Subcutaneous abdominal adipose tissue (tissue), 5 donors: ENCODE measurements around the gene TRIP10.
"Not testable (repeated sequence)": the region's sequence is repeated elsewhere in the genome, so short reads cannot be mapped to it uniquely, and the experiment has no call there.

Source experiments
- H3K27ac ChIP-seq: one replicate; pipeline ENCODE4 v1.7.0; 2013; ENCODE audit warnings: low read depth, mild to moderate bottlenecking, inconsistent platforms, low read length, moderate library complexity
- H3K27me3 ChIP-seq, 5 donors: one replicate each; pipeline ENCODE4 v1.7.0; 2013; ENCODE audit warnings: low read length in 5 of 5, inconsistent platforms in 1 of 5; ENCODE audit not compliant: control insufficient read depth in 5 of 5, insufficient read depth in 4 of 5
- H3K36me3 ChIP-seq, 5 donors: one replicate each; pipeline ENCODE4 v1.7.0; 2013; ENCODE audit warnings: low read length in 5 of 5; ENCODE audit not compliant: control insufficient read depth in 5 of 5, insufficient read depth in 5 of 5
- H3K4me1 ChIP-seq, 5 donors: one replicate each; pipeline ENCODE4 v1.7.0; 2013; ENCODE audit warnings: low read length in 5 of 5, mild to moderate bottlenecking in 3 of 5, moderate library complexity in 1 of 5; ENCODE audit not compliant: control insufficient read depth in 5 of 5, insufficient read depth in 5 of 5
- H3K4me3 ChIP-seq, 5 donors: one replicate each; pipeline ENCODE4 v1.7.0; 2013; ENCODE audit warnings: low read length in 5 of 5, low read depth in 1 of 5
- H3K9ac ChIP-seq, 5 donors: one replicate each; pipeline ENCODE4 v1.7.0; 2013; ENCODE audit warnings: low read length in 5 of 5, mild to moderate bottlenecking in 4 of 5, moderate library complexity in 3 of 5
- H3K9me3 ChIP-seq, 5 donors: one replicate each; pipeline ENCODE4 v1.7.0; 2013; ENCODE audit warnings: low read length in 5 of 5; ENCODE audit not compliant: control insufficient read depth in 5 of 5
- donor health status: healthy.
- donor health status: healthy.
- donor health status: healthy.
- donor health status: healthy.
- donor health status: healthy.

Gene TRIP10

DNA sequence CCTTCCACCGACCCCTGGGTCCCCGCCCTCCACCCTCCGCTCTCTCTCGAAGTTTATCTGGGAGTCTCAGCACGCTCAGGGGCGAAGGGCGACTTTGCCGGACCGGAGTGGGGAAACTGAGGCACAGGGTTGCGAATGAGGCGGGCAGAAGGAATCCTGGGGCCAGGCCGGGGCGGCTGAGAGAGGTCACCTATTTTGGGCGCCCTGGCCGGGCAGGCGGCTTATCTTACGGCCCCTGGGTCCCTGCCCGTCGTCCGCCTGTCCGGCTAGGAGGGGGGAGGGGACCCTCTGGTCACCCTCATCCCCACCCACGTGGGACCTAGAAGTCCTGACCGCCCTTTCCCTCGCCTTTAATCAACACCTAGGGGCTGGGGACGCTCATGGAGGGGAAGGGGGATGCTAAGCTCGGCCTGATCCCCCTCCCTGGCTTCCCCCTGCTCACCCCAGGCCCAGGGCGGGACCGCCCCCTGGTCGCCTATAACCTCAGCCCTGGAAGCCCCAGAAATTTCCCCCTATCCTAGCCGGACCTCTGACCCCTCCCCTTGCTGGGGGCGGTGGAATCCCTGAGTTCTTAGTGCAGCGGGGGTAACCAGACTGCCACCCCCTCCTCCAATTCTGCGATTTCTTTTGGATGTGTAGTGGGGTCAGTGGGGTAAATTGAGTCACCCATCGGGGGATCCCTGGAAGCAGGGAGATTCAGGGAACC, 556 bp downstream of the TRIP10 start:
- Histone ChIP-seq H3K9ac (peak overlapping the region; percentile 73 to 98 (median 94)), H3K27me3 (no peaks in the 10 kb centered on the region), H3K4me1 (peaks cover 18 to 84% (median 68%) of the 10 kb centered on the region in 5 donors), H3K9me3 (no peaks in the 10 kb centered on the region), H3K4me3 (peak overlapping the region; percentile 83 to 93 (median 88)), H3K36me3 (peaks cover 0 to 23% (median 15%) of the 10 kb centered on the region in 5 donors), H3K27ac (peak overlapping the region; percentile 90)

DNA sequence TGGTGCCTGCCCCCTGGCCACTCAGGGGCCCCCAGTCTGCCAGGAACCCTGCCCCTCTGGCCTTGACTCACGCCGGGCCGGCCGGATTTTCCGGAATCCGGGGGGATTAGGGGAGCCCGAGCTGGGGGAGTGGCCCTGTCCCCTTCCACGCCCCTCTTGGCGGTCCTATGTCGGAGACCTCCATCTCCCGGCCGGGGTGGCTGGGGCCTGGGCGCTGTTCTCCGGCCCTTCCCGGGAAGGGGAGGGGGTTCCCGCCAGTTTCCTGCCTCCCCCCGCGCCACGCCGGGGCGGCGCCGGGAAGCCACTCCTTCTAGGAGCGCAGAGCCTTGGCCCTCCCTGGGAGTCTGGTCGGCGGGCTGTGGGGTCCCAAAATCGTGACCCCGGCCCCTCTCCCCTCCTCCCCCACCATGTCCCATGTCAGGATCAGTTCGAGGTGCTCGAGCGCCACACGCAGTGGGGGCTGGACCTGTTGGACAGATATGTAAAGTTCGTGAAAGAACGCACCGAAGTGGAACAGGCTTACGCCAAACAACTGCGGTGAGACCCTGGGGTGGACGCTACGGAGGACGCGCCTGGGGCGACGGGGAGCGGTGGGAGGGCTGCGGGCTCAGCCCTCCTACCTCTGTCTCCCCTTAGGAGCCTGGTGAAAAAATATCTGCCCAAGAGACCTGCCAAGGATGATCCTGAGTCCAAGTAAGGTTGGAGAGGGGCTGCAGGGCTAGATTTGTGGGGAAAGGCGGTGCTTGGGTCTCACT, 1.3 kb downstream of the TRIP10 start:
- H3K4me3 ChIP-seq = peak overlapping the region; percentile 83 to 93 (median 88)
- peaks cover 0 to 30% (median 16%) of the 10 kb centered on the region in 5 donors for H3K36me3 ChIP-seq
- peak overlapping the region; percentile 90 for H3K27ac ChIP-seq
- no peaks in the 10 kb centered on the region for H3K27me3 ChIP-seq
- peak overlapping the region; percentile 73 to 98 (median 94) for H3K9ac ChIP-seq
- no peaks in the 10 kb centered on the region for H3K9me3 ChIP-seq
- H3K4me1 ChIP-seq = peaks cover 23 to 85% (median 74%) of the 10 kb centered on the region in 5 donors

DNA sequence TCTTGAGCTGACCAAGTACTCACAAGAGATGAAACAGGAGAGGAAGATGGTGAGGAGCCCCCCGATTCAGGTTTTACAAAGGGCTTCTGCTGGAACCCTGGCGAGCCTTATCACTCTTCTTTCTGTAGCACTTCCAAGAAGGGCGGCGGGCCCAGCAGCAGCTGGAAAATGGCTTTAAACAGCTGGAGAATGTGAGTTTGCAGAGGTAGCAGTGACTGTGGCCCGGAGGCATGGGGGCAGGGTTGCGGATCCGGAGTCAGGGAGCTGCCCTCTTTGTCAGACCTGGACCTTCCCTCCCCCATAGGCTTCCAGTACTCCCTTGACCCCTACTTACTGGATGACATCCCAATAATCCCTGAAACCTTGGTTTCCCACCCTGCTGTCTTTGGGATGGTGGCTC, 3.6 kb downstream of the TRIP10 start:
- peaks cover 0 to 47% (median 31%) of the 10 kb centered on the region in 5 donors for H3K36me3 ChIP-seq
- H3K4me1 ChIP-seq = peaks cover 19 to 73% (median 66%) of the 10 kb centered on the region in 5 donors
- peak overlapping the region; percentile 95 for H3K27ac ChIP-seq
- no peak overlapping the region for H3K9ac ChIP-seq
- no peaks in the 10 kb centered on the region for H3K27me3 ChIP-seq
- H3K9me3 ChIP-seq = no peaks in the 10 kb centered on the region
- H3K4me3 ChIP-seq = peak overlapping the region in 2 of 5 donors; percentile 17 to 40

DNA sequence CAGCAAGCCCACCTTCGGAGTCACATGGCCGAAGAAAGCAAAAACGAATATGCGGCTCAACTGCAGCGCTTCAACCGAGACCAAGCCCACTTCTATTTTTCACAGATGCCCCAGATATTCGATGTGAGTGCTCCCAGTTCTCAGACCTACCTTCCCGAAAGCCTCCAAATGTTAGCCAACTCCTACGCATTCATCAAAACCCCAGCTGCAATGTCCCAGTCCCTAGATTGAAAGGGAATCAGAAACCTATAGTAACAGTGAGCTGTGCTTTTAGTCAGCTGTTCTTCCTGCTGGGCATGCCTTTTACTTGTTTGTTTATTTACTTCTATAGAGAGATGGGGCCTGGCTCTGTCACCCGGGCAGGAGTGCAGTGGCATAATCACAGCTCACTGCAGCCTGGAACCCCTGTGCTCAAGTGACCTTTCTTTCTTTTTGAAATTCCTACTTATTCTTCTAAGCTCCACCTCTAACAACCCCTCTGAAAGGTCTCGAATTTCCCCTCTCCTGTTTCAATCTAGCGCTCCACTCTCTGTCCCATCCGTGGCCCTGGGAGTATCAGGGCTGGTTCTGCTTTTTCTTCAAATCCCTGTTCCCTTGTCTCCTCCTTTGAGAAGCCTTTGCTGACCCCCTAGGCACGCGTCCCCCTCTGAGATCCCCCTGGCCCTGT, 4.4 kb downstream of the TRIP10 start:
- H3K4me1 ChIP-seq = peaks cover 17 to 71% (median 66%) of the 10 kb centered on the region in 5 donors
- no peaks in the 10 kb centered on the region for H3K9me3 ChIP-seq
- peak overlapping the region; percentile 95 for H3K27ac ChIP-seq
- H3K9ac ChIP-seq = peak overlapping the region in 2 of 5 donors; percentile 25 to 68
- H3K4me3 ChIP-seq = peak overlapping the region in 4 of 5 donors; percentile 14 to 46 (median 35)
- peaks cover 0 to 50% (median 32%) of the 10 kb centered on the region in 5 donors for H3K36me3 ChIP-seq
- no peaks in the 10 kb centered on the region for H3K27me3 ChIP-seq

DNA sequence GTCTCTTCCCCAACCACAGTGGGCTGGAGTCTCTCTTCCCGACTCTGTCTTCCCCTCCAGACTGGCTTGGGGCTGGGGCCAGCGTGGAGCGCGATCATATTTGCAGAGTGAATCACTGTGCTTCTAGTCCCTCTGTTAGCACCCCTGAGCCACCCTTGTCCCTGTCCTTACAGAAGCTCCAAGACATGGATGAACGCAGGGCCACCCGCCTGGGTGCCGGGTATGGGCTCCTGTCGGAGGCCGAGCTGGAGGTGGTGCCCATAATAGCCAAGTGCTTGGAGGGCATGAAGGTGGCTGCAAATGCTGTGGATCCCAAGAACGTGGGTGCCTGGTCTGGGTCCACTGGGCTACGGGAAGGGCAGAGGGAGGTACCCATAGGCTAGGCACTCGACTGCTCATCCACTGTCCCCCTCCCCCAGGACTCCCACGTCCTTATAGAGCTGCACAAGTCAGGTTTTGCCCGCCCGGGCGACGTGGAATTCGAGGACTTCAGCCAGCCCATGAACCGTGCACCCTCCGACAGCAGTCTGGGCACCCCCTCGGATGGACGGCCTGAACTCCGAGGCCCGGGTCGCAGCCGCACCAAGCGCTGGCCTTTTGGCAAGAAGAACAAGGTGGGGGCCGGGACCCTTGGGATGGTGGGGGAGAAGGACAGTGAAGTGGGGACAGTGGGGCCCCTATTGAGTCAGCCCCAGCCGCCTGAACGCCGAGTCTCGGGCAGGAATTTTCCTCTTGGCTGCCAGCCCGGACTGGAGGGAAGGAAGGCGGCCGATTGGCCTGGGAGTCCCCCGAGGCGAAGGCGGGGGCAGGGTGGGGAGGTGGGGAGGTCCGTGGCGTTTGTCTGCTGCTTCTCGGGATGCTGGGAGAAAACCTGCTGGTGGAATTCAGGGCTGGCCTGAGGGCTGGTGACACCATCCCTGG, 5.2 kb downstream of the TRIP10 start:
- H3K4me1 ChIP-seq = peaks cover 17 to 72% (median 68%) of the 10 kb centered on the region in 5 donors
- H3K9ac ChIP-seq = peak overlapping the region in 3 of 5 donors; percentile 19 to 68 (median 25)
- peaks cover 0 to 56% (median 38%) of the 10 kb centered on the region in 5 donors for H3K36me3 ChIP-seq

DNA sequence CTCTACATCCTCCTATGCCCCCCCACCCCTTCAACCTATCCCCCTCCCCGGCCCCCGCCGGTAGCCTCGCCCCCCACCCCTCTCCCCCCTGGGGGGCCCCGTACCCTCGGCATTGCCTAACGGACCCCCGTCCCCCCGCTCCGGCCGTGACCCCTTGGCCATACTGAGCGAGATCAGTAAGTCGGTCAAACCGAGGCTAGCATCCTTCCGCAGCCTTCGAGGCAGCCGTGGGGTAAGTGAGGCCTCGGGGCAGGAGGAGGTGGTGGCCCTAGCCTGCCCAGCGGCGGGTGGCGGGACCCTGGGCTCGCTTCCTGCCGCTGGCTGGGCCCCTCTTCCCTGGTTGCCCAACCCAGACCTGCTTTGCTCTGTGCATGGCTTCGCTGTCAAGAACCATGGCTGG, 6.5 kb downstream of the TRIP10 start:
- peaks cover 17 to 69% (median 62%) of the 10 kb centered on the region in 5 donors for H3K4me1 ChIP-seq
- no peaks in the 10 kb centered on the region for H3K9me3 ChIP-seq
- H3K4me3 ChIP-seq = no peak overlapping the region
- no peak overlapping the region for H3K9ac ChIP-seq
- peaks cover 0 to 68% (median 50%) of the 10 kb centered on the region in 5 donors for H3K36me3 ChIP-seq
- no peaks in the 10 kb centered on the region for H3K27me3 ChIP-seq
- H3K27ac ChIP-seq = no peak overlapping the region

More for the DNA sequence above, 5.2 kb downstream of the TRIP10 start:
- H3K27me3 ChIP-seq = no peaks in the 10 kb centered on the region
- H3K4me3 ChIP-seq = peak overlapping the region; percentile 30 to 46 (median 40)
- no peaks in the 10 kb centered on the region for H3K9me3 ChIP-seq
- peak overlapping the region; percentile 95 for H3K27ac ChIP-seq

DNA sequence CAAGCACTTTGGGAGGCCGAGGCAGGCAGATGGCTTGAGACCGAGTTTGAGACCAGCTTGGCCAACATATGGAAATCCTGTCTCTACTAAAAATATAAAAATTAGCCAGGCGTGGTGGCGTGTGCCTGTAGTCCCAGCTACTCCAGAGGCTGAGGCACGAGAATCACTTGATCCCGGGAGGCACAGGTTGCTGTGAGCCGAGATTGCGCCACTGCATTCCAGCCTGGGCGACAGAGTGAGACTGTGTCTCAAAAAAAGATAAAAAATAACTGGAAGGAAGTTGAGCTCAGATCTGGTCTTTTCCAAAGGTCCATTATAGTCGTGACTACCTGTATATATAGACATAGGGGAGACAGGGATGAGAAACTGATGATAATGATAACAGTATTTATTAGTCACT, 9.1 kb downstream of the TRIP10 start:
- H3K9me3 ChIP-seq, H3K27me3 ChIP-seq: not testable (repeated sequence)
- Histone ChIP-seq H3K4me3 (peak overlapping the region in 1 of 5 donors; percentile 22), H3K9ac (peak overlapping the region in 2 of 5 donors; percentile 33 to 56), H3K36me3 (peaks cover 0 to 73% (median 56%) of the 10 kb centered on the region in 5 donors), H3K4me1 (peaks cover 13 to 57% (median 52%) of the 10 kb centered on the region in 5 donors), H3K27ac (peak overlapping the region; percentile 93)

DNA sequence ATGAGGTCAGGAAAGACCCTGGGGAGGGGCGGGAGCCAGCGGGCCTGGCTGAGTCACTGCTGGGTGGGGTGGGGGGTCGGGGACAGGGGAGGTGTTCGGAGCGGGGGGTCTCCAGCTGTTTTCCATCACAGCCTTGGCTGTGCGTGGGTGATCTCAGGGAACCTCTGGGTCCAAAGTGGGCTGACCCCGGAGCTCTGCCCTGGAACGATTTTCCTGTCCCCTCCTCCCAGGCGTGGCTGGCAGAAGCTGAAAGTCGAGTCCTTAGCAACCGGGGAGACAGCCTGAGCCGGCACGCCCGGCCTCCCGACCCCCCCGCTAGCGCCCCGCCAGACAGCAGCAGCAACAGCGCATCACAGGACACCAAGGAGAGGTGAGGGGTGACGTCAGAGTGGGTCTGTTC, 10.6 kb downstream of the TRIP10 start:
- Histone ChIP-seq H3K27me3 (no peaks in the 10 kb centered on the region), H3K4me1 (peaks cover 7 to 48% (median 42%) of the 10 kb centered on the region in 5 donors), H3K27ac (peak overlapping the region; percentile 57), H3K9ac (no peak overlapping the region), H3K36me3 (peaks cover 0 to 60% (median 48%) of the 10 kb centered on the region in 5 donors), H3K9me3 (no peaks in the 10 kb centered on the region), H3K4me3 (no peak overlapping the region)

DNA sequence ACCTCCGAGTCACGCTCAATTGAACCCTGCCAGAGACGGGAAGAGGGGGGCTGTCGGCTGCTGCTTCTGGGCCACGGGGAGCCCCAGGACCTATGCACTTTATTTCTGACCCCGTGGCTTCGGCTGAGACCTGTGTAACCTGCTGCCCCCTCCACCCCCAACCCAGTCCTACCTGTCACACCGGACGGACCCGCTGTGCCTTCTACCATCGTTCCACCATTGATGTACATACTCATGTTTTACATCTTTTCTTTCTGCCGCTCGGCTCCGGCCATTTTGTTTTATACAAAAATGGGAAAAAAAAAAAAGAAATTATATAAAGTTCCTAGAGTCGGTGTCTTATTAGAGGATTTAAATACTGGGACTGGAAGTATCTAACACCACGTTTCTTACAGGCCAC, 11.7 kb downstream of the TRIP10 start:
- no peaks in the 10 kb centered on the region for H3K27me3 ChIP-seq
- no peak overlapping the region for H3K27ac ChIP-seq
- no peak overlapping the region for H3K4me3 ChIP-seq
- no peaks in the 10 kb centered on the region for H3K9me3 ChIP-seq
- H3K9ac ChIP-seq = no peak overlapping the region
- H3K36me3 ChIP-seq = peaks cover 0 to 50% (median 43%) of the 10 kb centered on the region in 5 donors
- peaks cover 3 to 42% (median 33%) of the 10 kb centered on the region in 5 donors for H3K4me1 ChIP-seq
